ENCODE data around the gene TECPR2.

The TECPR2 gene

GRCh38 chr14:102318781-102319276 lies 43.9 kb upstream of the TECPR2 start:
- H3K4me3 ChIP-seq (ENCODE audit: low read length): peak overlapping the region; percentile 94

GRCh38 chr14:102319351-102320032 lies 43.2 kb upstream of the TECPR2 start, which contains the start of gene ZNF839:
Gene ZNF839, plus strand, starts transcription at chr14:102319746. Its CDS starts 20 bp downstream, at chr14:102319766.
- Histone ChIP-seq H3K9me2 (replicated peaks; ENCODE audit: control insufficient read depth, low read length) (no peaks in the 10 kb centered on the region), H3K4me3 (ENCODE audit: low read length) (peak within 1 kb of the TSS; percentile 94), H3K27me3 (ENCODE audit: control insufficient read depth, low read length) (no peaks in the 10 kb centered on the region), H3K36me3 (ENCODE audit: control insufficient read depth, low read length) (peaks cover 16% of the 10 kb centered on the region), H3K27ac (ENCODE audit: low read depth, low read length) (peak within 1 kb of the TSS; percentile 30), H3F3A (ENCODE audit: control insufficient read depth, insufficient read depth) (no peaks in the 10 kb centered on the region), H3K79me2 (ENCODE audit: control insufficient read depth, low read length) (peaks cover 22% of the 10 kb centered on the region), H3K4me2 (ENCODE audit: low read length) (peak within 1 kb of the TSS; percentile 98), H3K9me3 (ENCODE audit: control insufficient read depth, insufficient read depth, low read length) (no peaks in the 10 kb centered on the region), H4K20me1 (ENCODE audit: control insufficient read depth, insufficient read depth, low read depth, low read length) (no peaks in the 10 kb centered on the region), H3K4me1 (ENCODE audit: control insufficient read depth, low read length) (peaks cover 40% of the 10 kb centered on the region)
- TF ChIP-seq CTCF (IDR thresholded peaks at IDR 0.05; ENCODE audit: low read depth, low read length, poor library complexity, severe bottlenecking) (no peak), EZH2phosphoT487 (IDR thresholded peaks at IDR 0.05; ENCODE audit: borderline replicate concordance, low read length) (no peak)

More at GRCh38 chr14:102318781-102319276, 43.9 kb upstream of the TECPR2 start:
- Histone ChIP-seq H4K20me1 (ENCODE audit: control insufficient read depth, insufficient read depth, low read depth, low read length) (no peaks in the 10 kb centered on the region), H3K27ac (ENCODE audit: low read depth, low read length) (peak overlapping the region; percentile 30), H3K9me3 (ENCODE audit: control insufficient read depth, insufficient read depth, low read length) (no peaks in the 10 kb centered on the region), H3K9me2 (replicated peaks; ENCODE audit: control insufficient read depth, low read length) (no peaks in the 10 kb centered on the region), H3K4me1 (ENCODE audit: control insufficient read depth, low read length) (peaks cover 45% of the 10 kb centered on the region), H3K79me2 (ENCODE audit: control insufficient read depth, low read length) (peaks cover 22% of the 10 kb centered on the region), H3K27me3 (ENCODE audit: control insufficient read depth, low read length) (no peaks in the 10 kb centered on the region), H3K36me3 (ENCODE audit: control insufficient read depth, low read length) (peaks cover 16% of the 10 kb centered on the region), H3K4me2 (ENCODE audit: low read length) (peak overlapping the region; percentile 93), H3F3A (ENCODE audit: control insufficient read depth, insufficient read depth) (no peaks in the 10 kb centered on the region)
- TF ChIP-seq EZH2phosphoT487 (IDR thresholded peaks at IDR 0.05; ENCODE audit: borderline replicate concordance, low read length) (no peak), CTCF (IDR thresholded peaks at IDR 0.05; ENCODE audit: low read depth, low read length, poor library complexity, severe bottlenecking) (no peak)

- Histone ChIP-seq H3K36me3 (ENCODE audit: control insufficient read depth, low read length) (peaks cover 16% of the 10 kb centered on the region), H3K4me1 (ENCODE audit: control insufficient read depth, low read length) (peaks cover 35% of the 10 kb centered on the region), H3K27me3 (ENCODE audit: control insufficient read depth, low read length) (no peaks in the 10 kb centered on the region), H3K27ac (ENCODE audit: low read depth, low read length) (no peak overlapping the region; the same call in 1 of the 2 replicates), H3K4me2 (ENCODE audit: low read length) (peak overlapping the region; percentile 98), H3K4me3 (ENCODE audit: low read length) (peak overlapping the region; percentile 94), H3F3A (ENCODE audit: control insufficient read depth, insufficient read depth) (no peaks in the 10 kb centered on the region), H3K9me3 (ENCODE audit: control insufficient read depth, insufficient read depth, low read length) (no peaks in the 10 kb centered on the region), H3K9me2 (replicated peaks; ENCODE audit: control insufficient read depth, low read length) (no peaks in the 10 kb centered on the region), H3K79me2 (ENCODE audit: control insufficient read depth, low read length) (peaks cover 22% of the 10 kb centered on the region), H4K20me1 (ENCODE audit: control insufficient read depth, insufficient read depth, low read depth, low read length) (no peaks in the 10 kb centered on the region)
- TF ChIP-seq CTCF (IDR thresholded peaks at IDR 0.05; ENCODE audit: low read depth, low read length, poor library complexity, severe bottlenecking) (no peak), EZH2phosphoT487 (IDR thresholded peaks at IDR 0.05; ENCODE audit: borderline replicate concordance, low read length) (no peak)
Observed at GRCh38 chr14:102320033-102320660, 42.6 kb upstream of the TECPR2 start.

All from DOHH2 (cell line).